ENCODE data around the gene LAMA2. TPM values are rescaled to one million over a fixed set of nuclear protein-coding genes. Genes with fewer than 3 reads are reported as not detected.

Gene LAMA2
- total and polyA plus RNA-seq, 2 experiments from 2014 or later: 11.1 to 57.5 TPM

- Histone ChIP-seq H3K4me2 (no peak overlapping the region), H3K9me3 (ENCODE audit: low read depth) (no peaks in the 10 kb centered on the region), H3K27me3 (no peaks in the 10 kb centered on the region), H3K79me2 (no peaks in the 10 kb centered on the region), H3K36me3 (replicated peaks; ENCODE audit: insufficient read depth, low read depth) (no peaks in the 10 kb centered on the region), H3K4me1 (ENCODE audit: insufficient read depth) (no peaks in the 10 kb centered on the region), H3K9me2 (replicated peaks; ENCODE audit: insufficient read depth) (no peaks in the 10 kb centered on the region), H3K4me3 (no peak overlapping the region), H4K20me1 (ENCODE audit: insufficient read depth, poor library complexity, severe bottlenecking) (no peaks in the 10 kb centered on the region), H2AFZ (no peak overlapping the region), H3K27ac (no peak overlapping the region)
- TF ChIP-seq CTCF (IDR thresholded peaks at IDR 0.05; ENCODE audit: poor library complexity) (no peak), EZH2 (IDR thresholded peaks at IDR 0.05; ENCODE audit: borderline replicate concordance) (no peak), EZH2phosphoT487 (IDR thresholded peaks at IDR 0.05; ENCODE audit: low read depth, severe bottlenecking, unreplicated experiment) (no peak)
- no peak for DNase-seq (ENCODE audit: low spot score)
- WGBS (ENCODE audit: low lambda C conversion rate, missing lambda C conversion rate): 92% methylated on average over 2 of the region's 2 CpGs
These were observed 656.1 kb downstream of the LAMA2 start for GRCh38 chr6:129539032-129539431.

GRCh38 chr6:129542705-129543104 is 659.8 kb downstream of the LAMA2 start:
- Histone ChIP-seq H3K4me1 (ENCODE audit: insufficient read depth) (peaks cover 4% of the 10 kb centered on the region), H3K4me2 (no peak overlapping the region), H3K27me3 (no peaks in the 10 kb centered on the region), H2AFZ (no peak overlapping the region), H3K9me3 (ENCODE audit: low read depth) (no peaks in the 10 kb centered on the region), H3K4me3 (no peak overlapping the region), H3K9me2 (replicated peaks; ENCODE audit: insufficient read depth) (no peaks in the 10 kb centered on the region), H3K79me2 (no peaks in the 10 kb centered on the region), H3K36me3 (replicated peaks; ENCODE audit: insufficient read depth, low read depth) (no peaks in the 10 kb centered on the region), H3K27ac (no peak overlapping the region), H4K20me1 (ENCODE audit: insufficient read depth, poor library complexity, severe bottlenecking) (no peaks in the 10 kb centered on the region)
- 89% methylated on average over 2 of the region's 2 CpGs for WGBS (ENCODE audit: low lambda C conversion rate, missing lambda C conversion rate)
- TF ChIP-seq EZH2 (IDR thresholded peaks at IDR 0.05; ENCODE audit: borderline replicate concordance) (no peak), CTCF (IDR thresholded peaks at IDR 0.05; ENCODE audit: poor library complexity) (no peak), EZH2phosphoT487 (IDR thresholded peaks at IDR 0.05; ENCODE audit: low read depth, severe bottlenecking, unreplicated experiment) (no peak)
- no peak for DNase-seq (ENCODE audit: low spot score)

GRCh38 chr6:129543981-129544380 is 661.0 kb downstream of the LAMA2 start:
- no peak for DNase-seq (ENCODE audit: low spot score)
- H3K27ac ChIP-seq: no peak overlapping the region
- no peaks in the 10 kb centered on the region for H3K27me3 ChIP-seq
- 98% methylated on average over 2 of the region's 2 CpGs for WGBS (ENCODE audit: low lambda C conversion rate, missing lambda C conversion rate)
- TF ChIP-seq EZH2phosphoT487 (IDR thresholded peaks at IDR 0.05; ENCODE audit: low read depth, severe bottlenecking, unreplicated experiment) (no peak), CTCF (IDR thresholded peaks at IDR 0.05; ENCODE audit: poor library complexity) (no peak), EZH2 (IDR thresholded peaks at IDR 0.05; ENCODE audit: borderline replicate concordance) (no peak)
- H3K79me2 ChIP-seq: no peaks in the 10 kb centered on the region
- no peaks in the 10 kb centered on the region for H4K20me1 ChIP-seq (ENCODE audit: insufficient read depth, poor library complexity, severe bottlenecking)
- H3K36me3 ChIP-seq (replicated peaks; ENCODE audit: insufficient read depth, low read depth): no peaks in the 10 kb centered on the region
- no peaks in the 10 kb centered on the region for H3K9me2 ChIP-seq (replicated peaks; ENCODE audit: insufficient read depth)
- peaks cover 4% of the 10 kb centered on the region for H3K4me1 ChIP-seq (ENCODE audit: insufficient read depth)
- H3K4me2 ChIP-seq: no peak overlapping the region
- no peaks in the 10 kb centered on the region for H3K9me3 ChIP-seq (ENCODE audit: low read depth)
- H3K4me3 ChIP-seq: no peak overlapping the region
- no peak overlapping the region for H2AFZ ChIP-seq
